GM23338 (cell line): Measurements from ENCODE around the gene ANKRD27. TPM values are rescaled to one million over a fixed set of nuclear protein-coding genes. Genes with fewer than 3 reads are reported as not detected.
A peak's percentile ranks its signal among the peaks of the same experiment; 100 is the strongest.

Experiments used
- ATAC-seq: fragments of 200-7000 bp; cut with Tn5 transposase; 3 replicates; pipeline ENCODE4 v1.9.1; 2020
- DNase-seq: peaks from one replicate; pipeline ENCODE4 v3.0.0-alpha.2; 2015; ENCODE audit warnings: low spot score
- H2AFZ ChIP-seq: fragments of 200-600 bp; sonication (generic); 2 replicates; pipeline ENCODE4 v1.8.0; 2016; ENCODE audit warnings: antibody characterized with exemption, mild to moderate bottlenecking, moderate library complexity
- H3F3A ChIP-seq: fragments of 200-600 bp; sonication (generic); replicated peaks from 2 replicates; pipeline ENCODE4 v1.8.0; 2017; ENCODE audit warnings: antibody characterized with exemption, mixed run types, low read depth
- H3K27ac ChIP-seq: fragments of 200-600 bp; sonication (generic); 2 replicates; pipeline ENCODE4 v1.6.1; 2016; ENCODE audit warnings: low read depth
- H3K27me3 ChIP-seq: fragments of 200-600 bp; sonication (generic); 2 replicates; pipeline ENCODE4 v1.8.0; 2016; ENCODE audit warnings: mild to moderate bottlenecking, mixed run types, moderate library complexity; ENCODE audit not compliant: insufficient read depth
- H3K36me3 ChIP-seq: fragments of 200-600 bp; sonication (generic); 2 replicates; pipeline ENCODE4 v1.8.0; 2016; ENCODE audit warnings: mild to moderate bottlenecking; ENCODE audit not compliant: insufficient read depth
- H3K4me1 ChIP-seq: fragments of 200-600 bp; sonication (generic); 2 replicates; pipeline ENCODE4 v1.8.0; 2016; ENCODE audit warnings: mild to moderate bottlenecking, moderate library complexity; ENCODE audit not compliant: insufficient read depth
- H3K4me2 ChIP-seq: fragments of 200-600 bp; sonication (generic); 2 replicates; pipeline ENCODE4 v1.7.1; 2017; ENCODE audit warnings: mixed run types
- H3K4me3 ChIP-seq: fragments of 200-600 bp; sonication (generic); 2 replicates; pipeline ENCODE4 v1.6.1; 2016; ENCODE audit warnings: mixed run types
- H3K79me2 ChIP-seq: fragments of 200-600 bp; sonication (generic); replicated peaks from 2 replicates; pipeline ENCODE4 v1.8.0; 2017; ENCODE audit warnings: mild to moderate bottlenecking; ENCODE audit not compliant: insufficient read depth
- H3K9me2 ChIP-seq: fragments of 200-600 bp; sonication (generic); 2 replicates; pipeline ENCODE4 v1.8.0; 2017; ENCODE audit not compliant: insufficient read depth
- H4K20me1 ChIP-seq: fragments of 200-600 bp; sonication (generic); replicated peaks from 2 replicates; pipeline ENCODE4 v1.8.0; 2017; ENCODE audit warnings: mild to moderate bottlenecking; ENCODE audit not compliant: insufficient read depth
- H3K27ac Mint-ChIP-seq: 2 replicates; pipeline ENCODE4 v1.8.0; 2020; ENCODE audit warnings: inconsistent platforms, mild to moderate bottlenecking, moderate library complexity, mixed read lengths
- H3K27me3 Mint-ChIP-seq: 3 replicates; pipeline ENCODE4 v1.8.0; 2022; ENCODE audit warnings: low read depth, mild to moderate bottlenecking, moderate library complexity, mixed read lengths, inconsistent platforms; ENCODE audit not compliant: insufficient read depth, poor library complexity
- H3K36me3 Mint-ChIP-seq: 3 replicates; pipeline ENCODE4 v1.8.0; 2021; ENCODE audit warnings: low read depth, mild to moderate bottlenecking, inconsistent platforms, moderate library complexity, mixed read lengths
- H3K4me1 Mint-ChIP-seq: 3 replicates; pipeline ENCODE4 v1.8.0; 2020; ENCODE audit warnings: mild to moderate bottlenecking, inconsistent platforms, mixed read lengths
- H3K4me3 Mint-ChIP-seq: 3 replicates; pipeline ENCODE4 v1.8.0; 2021; ENCODE audit warnings: moderate library complexity, mild to moderate bottlenecking, inconsistent platforms, mixed read lengths
- H3K9me3 Mint-ChIP-seq: 3 replicates; pipeline ENCODE4 v1.8.0; 2020; ENCODE audit warnings: moderate library complexity, mild to moderate bottlenecking, inconsistent platforms, mixed read lengths
- CREB1 ChIP-seq: fragments of 250-450 bp; sonication (Bioruptor Pico); IDR thresholded peaks from 2 replicates; pipeline ENCODE4 v1.5.0; 2020; ENCODE audit warnings: low read depth, mild to moderate bottlenecking, moderate library complexity
- EZH2 ChIP-seq: fragments of 200-600 bp; sonication (generic); IDR thresholded peaks from one replicate; pipeline ENCODE4 v1.8.0; 2017; ENCODE audit warnings: antibody characterized with exemption, mild to moderate bottlenecking, low read depth; ENCODE audit not compliant: unreplicated experiment
- EZH2phosphoT487 ChIP-seq: fragments of 200-600 bp; sonication (generic); IDR thresholded peaks from one replicate; pipeline ENCODE4 v1.8.1; 2018; ENCODE audit warnings: antibody characterized with exemption; ENCODE audit not compliant: unreplicated experiment
- JUNB ChIP-seq: IDR thresholded peaks from one replicate; pipeline ENCODE4 v1.6.1; 2016; ENCODE audit warnings: antibody characterized with exemption; ENCODE audit not compliant: unreplicated experiment
- NANOG ChIP-seq: IDR thresholded peaks from 2 replicates; pipeline ENCODE4 v1.6.1; 2016; ENCODE audit warnings: antibody characterized with exemption, borderline replicate concordance
- POLR2AphosphoS5 ChIP-seq: IDR thresholded peaks from 2 replicates; pipeline ENCODE4 v1.6.1; 2016; ENCODE audit warnings: antibody characterized with exemption, low read depth
- STAT1 ChIP-seq: IDR thresholded peaks from one replicate; pipeline ENCODE4 v1.6.1; 2016; ENCODE audit warnings: antibody characterized with exemption; ENCODE audit not compliant: unreplicated experiment
- ZNF114 ChIP-seq: fragments of 250-450 bp; sonication (Bioruptor Pico); IDR thresholded peaks from 2 replicates; pipeline ENCODE4 v1.5.0; 2020; ENCODE audit warnings: mild to moderate bottlenecking, moderate library complexity
- ZNF331 ChIP-seq: fragments of 250-450 bp; sonication (Bioruptor Pico); IDR thresholded peaks from 2 replicates; pipeline ENCODE4 v1.5.0; 2020; ENCODE audit warnings: low read depth, mild to moderate bottlenecking, moderate library complexity
- polyA plus RNA-seq: library from polyadenylated mRNA; unstranded; fragments of >200 nt; fragmentation: Nextera tagmentation; extraction: Ambion mirVana; gene quantifications from 2 replicates; pipeline ENCODE4 v1.2.1, GENCODE V29; 2016
- total RNA-seq: library from RNA; depleted of rRNA; stranded (reverse); fragments of >200 nt; shearing (Covaris generic); gene quantifications from 2 replicates; pipeline ENCODE4 v1.2.3, GENCODE V29; 2014
- TF ChIP-seq, protein P1 (sequence below), 2 experiments: fragments of 200-600 bp in 1 of 2; sonication (generic) in 1 of 2; conservative IDR thresholded peaks; 2 replicates each; pipeline versions ENCODE4 v1.5.1 to v1.6.1; 2016 to 2017; ENCODE audit warnings: antibody characterized with exemption in 2 of 2, low read depth in 2 of 2, mild to moderate bottlenecking in 2 of 2, moderate library complexity in 1 of 2
- TF ChIP-seq, protein P2 (sequence below): fragments of 250-450 bp; sonication (Bioruptor Pico); IDR thresholded peaks from 2 replicates; pipeline ENCODE4 v1.5.0; 2020; ENCODE audit warnings: mild to moderate bottlenecking, moderate library complexity
- TF ChIP-seq, protein P3 (sequence below): IDR thresholded peaks from one replicate; pipeline ENCODE4 v1.6.1; 2018; ENCODE audit warnings: antibody characterized with exemption; ENCODE audit not compliant: unreplicated experiment
- TF ChIP-seq, protein P4 (sequence below): IDR thresholded peaks from 2 replicates; pipeline ENCODE4 v1.6.1; 2016; ENCODE audit warnings: antibody characterized with exemption

ANKRD27 gene
- total and polyA plus RNA-seq, 2 experiments from 2014 or later: 16.7 to 48.7 TPM

DNA sequence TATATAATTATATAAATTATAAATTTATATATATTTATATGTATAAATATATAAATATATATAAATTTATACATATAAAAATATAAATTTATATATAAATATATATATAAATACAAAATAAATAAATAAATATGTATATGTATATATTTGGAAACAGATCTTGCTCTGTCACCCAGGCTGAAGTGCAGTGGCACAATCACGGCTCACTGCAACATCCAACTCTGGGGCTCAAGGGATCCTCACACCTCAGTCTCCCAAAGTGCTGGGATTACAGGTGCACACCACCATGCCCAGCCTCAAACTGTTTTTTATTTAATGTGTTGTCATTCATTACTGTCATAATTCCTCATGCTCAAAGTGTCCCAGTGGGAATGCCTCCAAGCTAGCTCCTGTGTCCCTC lies 119.2 kb downstream of the ANKRD27 start:
- no peak overlapping the region for H3K4me3 Mint-ChIP-seq

More for the DNA sequence above, 119.2 kb downstream of the ANKRD27 start:
- H3K36me3 ChIP-seq: no peaks in the 10 kb centered on the region
- H3K4me1 ChIP-seq: no peaks in the 10 kb centered on the region
- DNase-seq (no peak), ATAC-seq (no peak)
- H3K4me2 ChIP-seq: no peak overlapping the region
- H4K20me1 ChIP-seq: no peaks in the 10 kb centered on the region
- H3K27me3 ChIP-seq: no peaks in the 10 kb centered on the region
- H3K79me2 ChIP-seq: no peaks in the 10 kb centered on the region
- no peaks in the 10 kb centered on the region for H3K9me2 ChIP-seq
- Mint-ChIP-seq H3K9me3 (no peaks in the 10 kb centered on the region), H3K27me3 (peaks cover 2% of the 10 kb centered on the region), H3K4me1 (no peaks in the 10 kb centered on the region), H3K27ac (no peak overlapping the region), H3K36me3 (no peaks in the 10 kb centered on the region)
- H3F3A ChIP-seq: no peaks in the 10 kb centered on the region
- no peak overlapping the region for H3K4me3 ChIP-seq
- H3K27ac ChIP-seq: no peak overlapping the region
- TF ChIP-seq, protein P1, sequence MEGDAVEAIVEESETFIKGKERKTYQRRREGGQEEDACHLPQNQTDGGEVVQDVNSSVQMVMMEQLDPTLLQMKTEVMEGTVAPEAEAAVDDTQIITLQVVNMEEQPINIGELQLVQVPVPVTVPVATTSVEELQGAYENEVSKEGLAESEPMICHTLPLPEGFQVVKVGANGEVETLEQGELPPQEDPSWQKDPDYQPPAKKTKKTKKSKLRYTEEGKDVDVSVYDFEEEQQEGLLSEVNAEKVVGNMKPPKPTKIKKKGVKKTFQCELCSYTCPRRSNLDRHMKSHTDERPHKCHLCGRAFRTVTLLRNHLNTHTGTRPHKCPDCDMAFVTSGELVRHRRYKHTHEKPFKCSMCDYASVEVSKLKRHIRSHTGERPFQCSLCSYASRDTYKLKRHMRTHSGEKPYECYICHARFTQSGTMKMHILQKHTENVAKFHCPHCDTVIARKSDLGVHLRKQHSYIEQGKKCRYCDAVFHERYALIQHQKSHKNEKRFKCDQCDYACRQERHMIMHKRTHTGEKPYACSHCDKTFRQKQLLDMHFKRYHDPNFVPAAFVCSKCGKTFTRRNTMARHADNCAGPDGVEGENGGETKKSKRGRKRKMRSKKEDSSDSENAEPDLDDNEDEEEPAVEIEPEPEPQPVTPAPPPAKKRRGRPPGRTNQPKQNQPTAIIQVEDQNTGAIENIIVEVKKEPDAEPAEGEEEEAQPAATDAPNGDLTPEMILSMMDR (conservative IDR thresholded peaks at IDR 0.05; ENCODE audit: low read depth in 2 of 2): no peak
- TF ChIP-seq, protein P2, sequence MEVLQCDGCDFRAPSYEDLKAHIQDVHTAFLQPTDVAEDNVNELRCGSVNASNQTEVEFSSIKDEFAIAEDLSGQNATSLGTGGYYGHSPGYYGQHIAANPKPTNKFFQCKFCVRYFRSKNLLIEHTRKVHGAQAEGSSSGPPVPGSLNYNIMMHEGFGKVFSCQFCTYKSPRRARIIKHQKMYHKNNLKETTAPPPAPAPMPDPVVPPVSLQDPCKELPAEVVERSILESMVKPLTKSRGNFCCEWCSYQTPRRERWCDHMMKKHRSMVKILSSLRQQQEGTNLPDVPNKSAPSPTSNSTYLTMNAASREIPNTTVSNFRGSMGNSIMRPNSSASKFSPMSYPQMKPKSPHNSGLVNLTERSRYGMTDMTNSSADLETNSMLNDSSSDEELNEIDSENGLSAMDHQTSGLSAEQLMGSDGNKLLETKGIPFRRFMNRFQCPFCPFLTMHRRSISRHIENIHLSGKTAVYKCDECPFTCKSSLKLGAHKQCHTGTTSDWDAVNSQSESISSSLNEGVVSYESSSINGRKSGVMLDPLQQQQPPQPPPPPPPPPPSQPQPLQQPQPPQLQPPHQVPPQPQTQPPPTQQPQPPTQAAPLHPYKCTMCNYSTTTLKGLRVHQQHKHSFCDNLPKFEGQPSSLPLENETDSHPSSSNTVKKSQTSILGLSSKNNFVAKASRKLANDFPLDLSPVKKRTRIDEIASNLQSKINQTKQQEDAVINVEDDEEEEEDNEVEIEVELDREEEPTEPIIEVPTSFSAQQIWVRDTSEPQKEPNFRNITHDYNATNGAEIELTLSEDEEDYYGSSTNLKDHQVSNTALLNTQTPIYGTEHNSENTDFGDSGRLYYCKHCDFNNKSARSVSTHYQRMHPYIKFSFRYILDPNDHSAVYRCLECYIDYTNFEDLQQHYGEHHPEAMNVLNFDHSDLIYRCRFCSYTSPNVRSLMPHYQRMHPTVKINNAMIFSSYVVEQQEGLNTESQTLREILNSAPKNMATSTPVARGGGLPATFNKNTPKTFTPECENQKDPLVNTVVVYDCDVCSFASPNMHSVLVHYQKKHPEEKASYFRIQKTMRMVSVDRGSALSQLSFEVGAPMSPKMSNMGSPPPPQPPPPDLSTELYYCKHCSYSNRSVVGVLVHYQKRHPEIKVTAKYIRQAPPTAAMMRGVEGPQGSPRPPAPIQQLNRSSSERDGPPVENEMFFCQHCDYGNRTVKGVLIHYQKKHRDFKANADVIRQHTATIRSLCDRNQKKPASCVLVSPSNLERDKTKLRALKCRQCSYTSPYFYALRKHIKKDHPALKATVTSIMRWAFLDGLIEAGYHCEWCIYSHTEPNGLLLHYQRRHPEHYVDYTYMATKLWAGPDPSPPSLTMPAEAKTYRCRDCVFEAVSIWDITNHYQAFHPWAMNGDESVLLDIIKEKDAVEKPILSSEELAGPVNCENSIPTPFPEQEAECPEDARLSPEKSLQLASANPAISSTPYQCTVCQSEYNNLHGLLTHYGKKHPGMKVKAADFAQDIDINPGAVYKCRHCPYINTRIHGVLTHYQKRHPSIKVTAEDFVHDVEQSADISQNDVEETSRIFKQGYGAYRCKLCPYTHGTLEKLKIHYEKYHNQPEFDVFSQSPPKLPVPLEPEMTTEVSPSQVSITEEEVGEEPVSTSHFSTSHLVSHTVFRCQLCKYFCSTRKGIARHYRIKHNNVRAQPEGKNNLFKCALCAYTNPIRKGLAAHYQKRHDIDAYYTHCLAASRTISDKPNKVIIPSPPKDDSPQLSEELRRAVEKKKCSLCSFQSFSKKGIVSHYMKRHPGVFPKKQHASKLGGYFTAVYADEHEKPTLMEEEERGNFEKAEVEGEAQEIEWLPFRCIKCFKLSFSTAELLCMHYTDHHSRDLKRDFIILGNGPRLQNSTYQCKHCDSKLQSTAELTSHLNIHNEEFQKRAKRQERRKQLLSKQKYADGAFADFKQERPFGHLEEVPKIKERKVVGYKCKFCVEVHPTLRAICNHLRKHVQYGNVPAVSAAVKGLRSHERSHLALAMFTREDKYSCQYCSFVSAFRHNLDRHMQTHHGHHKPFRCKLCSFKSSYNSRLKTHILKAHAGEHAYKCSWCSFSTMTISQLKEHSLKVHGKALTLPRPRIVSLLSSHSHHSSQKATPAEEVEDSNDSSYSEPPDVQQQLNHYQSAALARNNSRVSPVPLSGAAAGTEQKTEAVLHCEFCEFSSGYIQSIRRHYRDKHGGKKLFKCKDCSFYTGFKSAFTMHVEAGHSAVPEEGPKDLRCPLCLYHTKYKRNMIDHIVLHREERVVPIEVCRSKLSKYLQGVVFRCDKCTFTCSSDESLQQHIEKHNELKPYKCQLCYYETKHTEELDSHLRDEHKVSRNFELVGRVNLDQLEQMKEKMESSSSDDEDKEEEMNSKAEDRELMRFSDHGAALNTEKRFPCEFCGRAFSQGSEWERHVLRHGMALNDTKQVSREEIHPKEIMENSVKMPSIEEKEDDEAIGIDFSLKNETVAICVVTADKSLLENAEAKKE (CRISPR knock-in tag): no peak
- TF ChIP-seq ZNF114 (CRISPR knock-in tag) (no peak), NANOG (no peak), EZH2 (no peak), POLR2AphosphoS5 (no peak), CREB1 (no peak), STAT1 (no peak), EZH2phosphoT487 (no peak), ZNF331 (no peak), JUNB (no peak)
- TF ChIP-seq, protein P3, sequence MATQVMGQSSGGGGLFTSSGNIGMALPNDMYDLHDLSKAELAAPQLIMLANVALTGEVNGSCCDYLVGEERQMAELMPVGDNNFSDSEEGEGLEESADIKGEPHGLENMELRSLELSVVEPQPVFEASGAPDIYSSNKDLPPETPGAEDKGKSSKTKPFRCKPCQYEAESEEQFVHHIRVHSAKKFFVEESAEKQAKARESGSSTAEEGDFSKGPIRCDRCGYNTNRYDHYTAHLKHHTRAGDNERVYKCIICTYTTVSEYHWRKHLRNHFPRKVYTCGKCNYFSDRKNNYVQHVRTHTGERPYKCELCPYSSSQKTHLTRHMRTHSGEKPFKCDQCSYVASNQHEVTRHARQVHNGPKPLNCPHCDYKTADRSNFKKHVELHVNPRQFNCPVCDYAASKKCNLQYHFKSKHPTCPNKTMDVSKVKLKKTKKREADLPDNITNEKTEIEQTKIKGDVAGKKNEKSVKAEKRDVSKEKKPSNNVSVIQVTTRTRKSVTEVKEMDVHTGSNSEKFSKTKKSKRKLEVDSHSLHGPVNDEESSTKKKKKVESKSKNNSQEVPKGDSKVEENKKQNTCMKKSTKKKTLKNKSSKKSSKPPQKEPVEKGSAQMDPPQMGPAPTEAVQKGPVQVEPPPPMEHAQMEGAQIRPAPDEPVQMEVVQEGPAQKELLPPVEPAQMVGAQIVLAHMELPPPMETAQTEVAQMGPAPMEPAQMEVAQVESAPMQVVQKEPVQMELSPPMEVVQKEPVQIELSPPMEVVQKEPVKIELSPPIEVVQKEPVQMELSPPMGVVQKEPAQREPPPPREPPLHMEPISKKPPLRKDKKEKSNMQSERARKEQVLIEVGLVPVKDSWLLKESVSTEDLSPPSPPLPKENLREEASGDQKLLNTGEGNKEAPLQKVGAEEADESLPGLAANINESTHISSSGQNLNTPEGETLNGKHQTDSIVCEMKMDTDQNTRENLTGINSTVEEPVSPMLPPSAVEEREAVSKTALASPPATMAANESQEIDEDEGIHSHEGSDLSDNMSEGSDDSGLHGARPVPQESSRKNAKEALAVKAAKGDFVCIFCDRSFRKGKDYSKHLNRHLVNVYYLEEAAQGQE: no peak
- TF ChIP-seq, protein P4, sequence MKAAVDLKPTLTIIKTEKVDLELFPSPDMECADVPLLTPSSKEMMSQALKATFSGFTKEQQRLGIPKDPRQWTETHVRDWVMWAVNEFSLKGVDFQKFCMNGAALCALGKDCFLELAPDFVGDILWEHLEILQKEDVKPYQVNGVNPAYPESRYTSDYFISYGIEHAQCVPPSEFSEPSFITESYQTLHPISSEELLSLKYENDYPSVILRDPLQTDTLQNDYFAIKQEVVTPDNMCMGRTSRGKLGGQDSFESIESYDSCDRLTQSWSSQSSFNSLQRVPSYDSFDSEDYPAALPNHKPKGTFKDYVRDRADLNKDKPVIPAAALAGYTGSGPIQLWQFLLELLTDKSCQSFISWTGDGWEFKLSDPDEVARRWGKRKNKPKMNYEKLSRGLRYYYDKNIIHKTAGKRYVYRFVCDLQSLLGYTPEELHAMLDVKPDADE: no peak
- H2AFZ ChIP-seq: peak overlapping the region; percentile 39; the same call in 1 of the 2 replicates
